GM10248 (cell line): ENCODE results near the gene TRIM50.

ENCODE experiments used
- CTCF ChIA-PET: fragments of 300-600 bp; sonication (Branson Sonifier 250); formaldehyde crosslinking; extraction: SDS; loops from one replicate; lab custom pipeline; 2021; ENCODE audit warnings: antibody characterized with exemption; lab: Yijun Ruan, JAX
- POLR2A ChIA-PET: fragments of 350-650 bp; sonication (Branson Sonifier 250); formaldehyde crosslinking; extraction: SDS; loops from one replicate; lab custom pipeline; 2020; ENCODE audit warnings: antibody characterized with exemption; lab: Yijun Ruan, JAX
- DNase-seq: peaks from one replicate; pipeline ENCODE4 v3.0.0; 2012; ENCODE audit errors: extremely low spot score
- TF ChIP-seq, protein P1 (sequence below): IDR thresholded peaks from 2 replicates; pipeline ENCODE4 v1.5.1; 2012; ENCODE audit warnings: mild to moderate bottlenecking, low read depth; ENCODE audit errors: extremely low read depth, missing control alignments, control extremely low read depth

Gene TRIM50

DNA sequence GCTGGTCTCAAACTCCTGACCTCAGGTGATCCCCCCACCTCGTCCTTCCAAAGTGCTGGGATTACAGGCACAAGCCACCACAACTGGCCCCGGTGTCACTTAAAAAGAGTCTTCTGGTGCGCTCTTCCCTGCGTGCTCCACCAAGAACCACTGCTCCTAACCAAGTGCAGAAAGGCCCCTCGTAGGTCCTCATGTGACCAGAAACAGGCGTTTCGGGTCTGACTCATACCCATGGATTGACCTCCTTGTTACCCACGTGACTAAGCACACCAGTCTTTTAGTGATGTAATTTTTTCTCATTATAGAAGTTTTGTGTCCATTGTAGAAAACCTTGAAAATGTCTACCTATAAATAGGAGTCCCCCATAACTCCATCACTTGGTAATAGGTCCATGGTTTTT, 14.0 kb upstream of the TRIM50 start:
- TF ChIP-seq, protein P1, sequence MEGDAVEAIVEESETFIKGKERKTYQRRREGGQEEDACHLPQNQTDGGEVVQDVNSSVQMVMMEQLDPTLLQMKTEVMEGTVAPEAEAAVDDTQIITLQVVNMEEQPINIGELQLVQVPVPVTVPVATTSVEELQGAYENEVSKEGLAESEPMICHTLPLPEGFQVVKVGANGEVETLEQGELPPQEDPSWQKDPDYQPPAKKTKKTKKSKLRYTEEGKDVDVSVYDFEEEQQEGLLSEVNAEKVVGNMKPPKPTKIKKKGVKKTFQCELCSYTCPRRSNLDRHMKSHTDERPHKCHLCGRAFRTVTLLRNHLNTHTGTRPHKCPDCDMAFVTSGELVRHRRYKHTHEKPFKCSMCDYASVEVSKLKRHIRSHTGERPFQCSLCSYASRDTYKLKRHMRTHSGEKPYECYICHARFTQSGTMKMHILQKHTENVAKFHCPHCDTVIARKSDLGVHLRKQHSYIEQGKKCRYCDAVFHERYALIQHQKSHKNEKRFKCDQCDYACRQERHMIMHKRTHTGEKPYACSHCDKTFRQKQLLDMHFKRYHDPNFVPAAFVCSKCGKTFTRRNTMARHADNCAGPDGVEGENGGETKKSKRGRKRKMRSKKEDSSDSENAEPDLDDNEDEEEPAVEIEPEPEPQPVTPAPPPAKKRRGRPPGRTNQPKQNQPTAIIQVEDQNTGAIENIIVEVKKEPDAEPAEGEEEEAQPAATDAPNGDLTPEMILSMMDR, result no peak
- DNase-seq, result no peak
- ChIA-PET CTCF (interaction anchor here (1.0 to 1.5 kb wide), 6 partner anchors 11 to 266 kb away, joined by 3 to 5 read pairs (median 3); no protein-coding TSS in a partner anchor), POLR2A (no interaction called here)

DNA sequence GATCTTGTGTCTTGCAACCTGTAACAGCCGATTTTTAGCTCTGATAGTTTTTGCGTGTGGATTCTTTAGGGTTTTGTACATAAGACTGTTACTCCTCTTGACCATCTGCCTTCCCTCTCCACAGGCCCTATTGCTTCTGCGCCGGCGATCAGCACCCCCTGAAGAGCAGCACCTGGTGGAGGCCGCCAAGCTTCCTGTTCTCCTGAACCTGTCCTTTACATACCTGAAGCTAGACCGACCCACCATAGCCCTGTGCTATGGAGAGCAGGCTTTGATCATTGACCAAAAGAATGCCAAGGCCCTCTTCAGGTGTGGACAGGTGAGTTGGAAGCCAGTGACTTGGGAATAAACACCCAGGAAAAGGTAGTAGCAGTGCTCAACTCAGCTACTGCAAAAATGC, 12.6 kb upstream of the TRIM50 start:
- ChIA-PET CTCF (interaction anchor here (1.3 kb wide), 1 partner anchor 12 kb away, joined by 3 read pairs; no protein-coding TSS in a partner anchor), POLR2A (no interaction called here)
- TF ChIP-seq, protein P1, result no peak
- DNase-seq, result no peak

DNA sequence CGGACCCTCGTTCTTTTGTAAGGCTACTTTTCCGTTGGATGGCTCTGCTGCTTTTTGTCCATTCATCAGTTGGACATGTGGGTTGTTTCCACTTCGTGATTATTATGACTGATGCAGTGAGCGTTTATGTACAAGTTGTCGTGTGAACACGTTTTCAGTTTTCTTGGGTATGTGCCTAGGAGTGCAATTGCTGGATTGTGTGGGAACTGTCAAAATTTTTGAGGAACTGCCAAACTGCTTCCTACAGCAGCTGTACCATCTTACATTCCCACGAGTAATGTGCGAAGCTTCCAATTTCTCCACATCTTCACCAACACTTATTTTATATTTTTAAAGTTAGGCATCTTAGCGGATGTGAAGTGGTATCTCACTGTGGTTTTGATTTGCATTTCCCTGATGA, 10.4 kb upstream of the TRIM50 start:
- ChIA-PET CTCF (no interaction called here), POLR2A (no interaction called here)
- TF ChIP-seq, protein P1, result no peak
- no peak for DNase-seq

DNA sequence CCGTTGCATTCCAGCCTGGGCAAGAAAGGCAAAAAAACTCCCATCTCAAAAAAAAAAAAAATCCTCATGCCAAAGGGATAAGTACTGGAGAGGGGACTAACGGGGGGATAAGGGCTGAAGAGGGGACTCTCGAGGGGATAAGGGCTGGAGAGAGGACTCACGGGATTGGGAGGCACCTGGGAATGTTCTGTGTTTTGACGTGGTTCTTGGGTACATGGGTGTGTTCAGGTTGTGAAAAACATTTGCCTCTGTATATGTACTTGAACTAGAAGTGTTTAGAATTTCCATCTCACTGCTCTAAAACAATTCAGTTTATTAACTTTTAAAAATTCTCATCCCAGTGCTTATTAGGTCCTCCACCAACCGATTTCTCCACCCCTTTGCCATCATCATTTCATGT, 4.6 kb upstream of the TRIM50 start:
- TF ChIP-seq, protein P1, result no peak
- DNase-seq, result no peak
- ChIA-PET CTCF (no interaction called here), POLR2A (no interaction called here)

DNA sequence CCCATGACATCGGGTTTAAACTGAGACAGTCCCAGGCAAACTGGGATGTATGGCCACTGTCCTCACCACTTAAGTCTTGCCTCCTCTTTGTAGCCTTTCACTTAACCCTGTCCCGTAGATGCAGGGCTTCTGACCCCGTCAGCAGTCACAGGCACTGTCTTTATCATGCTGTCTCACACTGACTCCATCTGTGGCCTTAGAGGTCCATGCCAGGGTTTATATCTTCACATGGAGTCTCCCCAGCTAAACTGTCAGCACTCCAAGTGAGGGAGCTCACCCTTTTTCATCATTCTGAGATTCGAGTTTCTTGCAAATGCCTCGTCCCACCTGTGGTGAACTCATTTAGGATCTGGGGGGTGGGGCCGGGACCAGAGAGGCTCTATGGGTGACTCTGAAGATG, 2.9 kb upstream of the TRIM50 start:
- CTCF ChIA-PET, result interaction anchor here (0.6 kb wide), 1 partner anchor 517 kb away, joined by 3 read pairs; no protein-coding TSS in a partner anchor
- no peak for DNase-seq
- POLR2A ChIA-PET, result no interaction called here

DNA sequence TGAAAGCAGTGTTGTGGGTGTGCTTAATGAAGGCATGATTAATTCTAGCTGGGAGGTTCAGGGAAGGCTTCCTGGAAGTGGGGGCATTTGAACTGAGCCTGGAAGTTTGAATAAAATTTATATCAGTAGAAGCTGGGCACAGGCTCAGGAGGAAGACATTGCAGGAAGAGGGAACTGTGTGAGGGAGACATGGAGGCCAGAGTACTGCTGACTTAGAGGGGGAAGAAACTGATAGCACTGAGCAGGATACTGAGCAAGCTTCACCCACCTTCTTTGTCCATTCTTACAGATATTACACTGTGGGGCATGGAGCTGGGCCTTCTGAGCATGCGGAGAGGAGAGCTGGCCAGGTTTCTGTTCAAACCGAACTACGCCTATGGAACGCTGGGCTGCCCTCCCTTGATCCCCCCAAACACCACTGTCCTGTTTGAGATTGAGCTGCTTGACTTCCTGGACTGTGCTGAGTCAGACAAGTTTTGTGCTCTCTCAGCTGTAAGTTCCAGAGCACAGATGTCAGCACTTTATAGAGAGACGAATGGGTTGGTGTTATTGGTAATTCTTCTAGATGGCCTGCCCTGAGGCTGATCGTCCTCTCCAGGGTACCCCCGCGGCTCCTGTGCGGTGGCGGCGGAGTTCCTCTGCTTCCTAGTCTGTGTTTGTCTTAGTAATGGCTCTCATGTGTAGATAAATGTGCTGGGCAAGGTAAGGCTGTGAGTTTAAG, 2.1 kb upstream of the TRIM50 start:
- no peak for DNase-seq
- TF ChIP-seq, protein P1, result no peak
- POLR2A ChIA-PET, result no interaction called here
- CTCF ChIA-PET, result interaction anchor here (0.6 to 1.2 kb wide), 2 partner anchors 12 to 518 kb away, joined by 3 to 4 read pairs; no protein-coding TSS in a partner anchor

More for the DNA sequence above, 2.9 kb upstream of the TRIM50 start:
- TF ChIP-seq, protein P1, result no peak
